ENCODE results near the gene SLC6A6. TPM values are rescaled to one million over a fixed set of nuclear protein-coding genes. Genes with fewer than 3 reads are reported as not detected.

The SLC6A6 gene
- total and polyA plus RNA-seq, 2 experiments from 2014 or later = 30.7 to 58.9 TPM

- Histone ChIP-seq H3K27me3 (no peaks in the 10 kb centered on the region), H3K4me3 (no peak overlapping the region), H4K20me1 (ENCODE audit: insufficient read depth, poor library complexity, severe bottlenecking) (no peaks in the 10 kb centered on the region), H2AFZ (no peak overlapping the region), H3K36me3 (replicated peaks; ENCODE audit: insufficient read depth, low read depth) (no peaks in the 10 kb centered on the region), H3K9me2 (replicated peaks; ENCODE audit: insufficient read depth) (no peaks in the 10 kb centered on the region), H3K79me2 (peaks cover 1% of the 10 kb centered on the region), H3K4me2 (no peak overlapping the region), H3K9me3 (ENCODE audit: low read depth) (no peaks in the 10 kb centered on the region), H3K4me1 (ENCODE audit: insufficient read depth) (peaks cover 5% of the 10 kb centered on the region), H3K27ac (no peak overlapping the region)
- TF ChIP-seq EZH2phosphoT487 (IDR thresholded peaks at IDR 0.05; ENCODE audit: low read depth, severe bottlenecking, unreplicated experiment) (no peak), CTCF (IDR thresholded peaks at IDR 0.05; ENCODE audit: poor library complexity) (no peak), EZH2 (IDR thresholded peaks at IDR 0.05; ENCODE audit: borderline replicate concordance) (no peak)
- DNase-seq (ENCODE audit: low spot score) = no peak
- 83% methylated on average over 14 of the region's 14 CpGs for WGBS (ENCODE audit: low lambda C conversion rate, missing lambda C conversion rate)
Measured at GRCh38 chr3:14397940-14398796, 4.2 kb upstream of the SLC6A6 start.

GRCh38 chr3:14398797-14399106 lies 3.7 kb upstream of the SLC6A6 start:
- H3K27ac ChIP-seq = no peak overlapping the region
- H2AFZ ChIP-seq = no peak overlapping the region
- H3K79me2 ChIP-seq = peaks cover 7% of the 10 kb centered on the region
- no peak overlapping the region for H3K4me3 ChIP-seq
- no peaks in the 10 kb centered on the region for H3K9me3 ChIP-seq (ENCODE audit: low read depth)
- TF ChIP-seq EZH2phosphoT487 (IDR thresholded peaks at IDR 0.05; ENCODE audit: low read depth, severe bottlenecking, unreplicated experiment) (no peak), EZH2 (IDR thresholded peaks at IDR 0.05; ENCODE audit: borderline replicate concordance) (no peak), CTCF (IDR thresholded peaks at IDR 0.05; ENCODE audit: poor library complexity) (no peak)
- H3K4me1 ChIP-seq (ENCODE audit: insufficient read depth) = peaks cover 5% of the 10 kb centered on the region
- no peaks in the 10 kb centered on the region for H4K20me1 ChIP-seq (ENCODE audit: insufficient read depth, poor library complexity, severe bottlenecking)
- no peak overlapping the region for H3K4me2 ChIP-seq
- no peaks in the 10 kb centered on the region for H3K36me3 ChIP-seq (replicated peaks; ENCODE audit: insufficient read depth, low read depth)
- 92% methylated on average over 2 of the region's 2 CpGs for WGBS (ENCODE audit: low lambda C conversion rate, missing lambda C conversion rate)
- H3K27me3 ChIP-seq = no peaks in the 10 kb centered on the region
- DNase-seq (ENCODE audit: low spot score) = no peak
- H3K9me2 ChIP-seq (replicated peaks; ENCODE audit: insufficient read depth) = no peaks in the 10 kb centered on the region

GRCh38 chr3:14401692-14402303 lies 608 bp upstream of the SLC6A6 start:
- WGBS (ENCODE audit: low lambda C conversion rate, missing lambda C conversion rate) = 49% methylated on average over 21 of the region's 22 CpGs
- H3K27ac ChIP-seq = peak overlapping the region; percentile 80
- H3K4me1 ChIP-seq (ENCODE audit: insufficient read depth) = peaks cover 24% of the 10 kb centered on the region
- no peak for TF ChIP-seq EZH2 (IDR thresholded peaks at IDR 0.05; ENCODE audit: borderline replicate concordance)
- no peak for TF ChIP-seq EZH2phosphoT487 (IDR thresholded peaks at IDR 0.05; ENCODE audit: low read depth, severe bottlenecking, unreplicated experiment)
- TF ChIP-seq CTCF (IDR thresholded peaks at IDR 0.05; ENCODE audit: poor library complexity) = no peak
- H3K9me2 ChIP-seq (replicated peaks; ENCODE audit: insufficient read depth) = no peaks in the 10 kb centered on the region
- no peak overlapping the region for H3K4me3 ChIP-seq
- H3K79me2 ChIP-seq = peaks cover 38% of the 10 kb centered on the region
- no peak overlapping the region for H2AFZ ChIP-seq
- peak overlapping the region; percentile 87 for H3K4me2 ChIP-seq
- peaks cover 18% of the 10 kb centered on the region for H4K20me1 ChIP-seq (ENCODE audit: insufficient read depth, poor library complexity, severe bottlenecking)
- H3K27me3 ChIP-seq = no peaks in the 10 kb centered on the region
- H3K36me3 ChIP-seq (replicated peaks; ENCODE audit: insufficient read depth, low read depth) = no peaks in the 10 kb centered on the region
- no peak for DNase-seq (ENCODE audit: low spot score)
- no peaks in the 10 kb centered on the region for H3K9me3 ChIP-seq (ENCODE audit: low read depth)

Measured in hepatocyte (in vitro differentiated cells).